HL-60 (cell line): Measurements from ENCODE around the gene ARHGEF9.

ENCODE experiments used
- POLR2AphosphoS5 ChIP-seq: IDR thresholded peaks from 2 replicates; pipeline ENCODE4 v1.6.1; 2012; ENCODE audit warnings: low read depth
- SPI1 ChIP-seq: IDR thresholded peaks from 2 replicates; pipeline ENCODE4 v1.6.1; 2012; ENCODE audit warnings: low read depth, mild to moderate bottlenecking, borderline replicate concordance
- TF ChIP-seq, protein P1 (sequence below): IDR thresholded peaks from one replicate; pipeline ENCODE4 v1.5.1; 2011; ENCODE audit warnings: low read length, control low read depth, inconsistent platforms; ENCODE audit not compliant: insufficient read depth

- TF ChIP-seq, protein P1, sequence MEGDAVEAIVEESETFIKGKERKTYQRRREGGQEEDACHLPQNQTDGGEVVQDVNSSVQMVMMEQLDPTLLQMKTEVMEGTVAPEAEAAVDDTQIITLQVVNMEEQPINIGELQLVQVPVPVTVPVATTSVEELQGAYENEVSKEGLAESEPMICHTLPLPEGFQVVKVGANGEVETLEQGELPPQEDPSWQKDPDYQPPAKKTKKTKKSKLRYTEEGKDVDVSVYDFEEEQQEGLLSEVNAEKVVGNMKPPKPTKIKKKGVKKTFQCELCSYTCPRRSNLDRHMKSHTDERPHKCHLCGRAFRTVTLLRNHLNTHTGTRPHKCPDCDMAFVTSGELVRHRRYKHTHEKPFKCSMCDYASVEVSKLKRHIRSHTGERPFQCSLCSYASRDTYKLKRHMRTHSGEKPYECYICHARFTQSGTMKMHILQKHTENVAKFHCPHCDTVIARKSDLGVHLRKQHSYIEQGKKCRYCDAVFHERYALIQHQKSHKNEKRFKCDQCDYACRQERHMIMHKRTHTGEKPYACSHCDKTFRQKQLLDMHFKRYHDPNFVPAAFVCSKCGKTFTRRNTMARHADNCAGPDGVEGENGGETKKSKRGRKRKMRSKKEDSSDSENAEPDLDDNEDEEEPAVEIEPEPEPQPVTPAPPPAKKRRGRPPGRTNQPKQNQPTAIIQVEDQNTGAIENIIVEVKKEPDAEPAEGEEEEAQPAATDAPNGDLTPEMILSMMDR: no peak
- TF ChIP-seq POLR2AphosphoS5 (no peak), SPI1 (peak; percentile 12; the same call in 1 of the 2 replicates)
Measured at GRCh38 chrX:63765712-63766111, 19.3 kb downstream of the ARHGEF9 start.
